Testis (tissue), 2 donors: ENCODE measurements around the gene MYO5B.

Experiments
- CTCF ChIP-seq, 3 experiments: fragments of 450-650 bp in 2 of 3; fragments of 200-600 bp in 1 of 3; sonication (generic) in 1 of 3; IDR thresholded peaks; one replicate each; pipeline ENCODE4 v1.5.1; 2016 to 2019; ENCODE audit warnings: antibody characterized with exemption in 3 of 3, mild to moderate bottlenecking in 2 of 3, moderate library complexity in 1 of 3
- POLR2A ChIP-seq: fragments of 450-650 bp; IDR thresholded peaks from one replicate; pipeline ENCODE4 v1.6.1; 2017; ENCODE audit warnings: antibody characterized with exemption, mild to moderate bottlenecking, moderate library complexity

- no peak for TF ChIP-seq CTCF (IDR thresholded peaks at IDR 0.05)
- no peak for TF ChIP-seq POLR2A
Observed at GRCh38 chr18:50097702-50098101, 97.2 kb downstream of the MYO5B start.
